ENCODE measurements around the gene GKN2.

The GKN2 gene

DNA sequence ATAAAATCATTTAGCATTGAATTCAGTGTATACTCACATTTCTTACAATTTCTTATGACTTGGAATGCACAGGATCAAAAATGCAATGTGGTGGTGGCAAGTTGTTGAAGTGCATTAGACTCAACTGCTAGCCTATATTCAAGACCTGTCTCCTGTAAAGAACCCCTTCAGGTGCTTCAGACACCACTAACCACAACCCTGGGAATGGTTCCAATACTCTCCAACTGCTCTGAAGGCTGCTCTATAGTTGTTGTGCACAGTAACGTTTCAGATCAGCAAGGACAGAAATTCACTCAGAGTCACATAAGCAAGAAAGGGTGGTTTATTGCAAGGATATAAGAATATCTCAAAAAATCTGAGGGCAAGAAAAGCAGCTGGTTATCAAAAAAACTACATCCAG is 28.3 kb upstream of the GKN2 start:
- H4K20me1 ChIP-seq, result no peaks in the 10 kb centered on the region
- H3K4me1 ChIP-seq, result no peaks in the 10 kb centered on the region
- no peak overlapping the region for H3K9ac ChIP-seq
- H3K9me3 ChIP-seq (replicated peaks in 1 of 11), result no peaks in the 10 kb centered on the region
- H3K4me3 ChIP-seq, result no peak overlapping the region
- no peak overlapping the region for H3K4me2 ChIP-seq
- H3K27me3 ChIP-seq, result no peaks in the 10 kb centered on the region
- no peaks in the 10 kb centered on the region for H3K36me3 ChIP-seq
- no peak for TF ChIP-seq Cebpa-rat (IDR thresholded peaks at IDR 0.05)
- no peak overlapping the region for H3K27ac ChIP-seq

DNA sequence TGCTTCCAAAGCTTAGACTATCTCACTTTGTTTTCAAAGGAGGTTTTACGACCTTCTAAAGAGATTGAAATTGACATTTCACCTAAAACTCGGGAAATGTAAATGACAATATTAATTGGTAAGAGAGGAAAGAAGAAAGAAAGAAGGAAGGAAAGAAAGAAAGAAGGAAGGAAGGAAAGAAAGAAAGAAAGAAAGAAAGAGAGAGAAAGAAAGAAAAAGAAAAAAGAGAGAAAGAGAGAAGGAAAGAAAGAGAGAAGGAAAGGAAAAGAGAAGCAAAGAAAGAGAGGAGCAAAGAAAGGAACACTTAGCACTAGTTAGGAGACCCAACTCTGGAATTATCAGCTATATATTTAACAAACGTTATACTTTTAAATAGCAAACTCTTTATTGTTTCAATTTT is 25.4 kb upstream of the GKN2 start:
- Histone ChIP-seq H3K4me3 (no peak overlapping the region), H3K4me2 (no peak overlapping the region), H4K20me1 (no peaks in the 10 kb centered on the region)

DNA sequence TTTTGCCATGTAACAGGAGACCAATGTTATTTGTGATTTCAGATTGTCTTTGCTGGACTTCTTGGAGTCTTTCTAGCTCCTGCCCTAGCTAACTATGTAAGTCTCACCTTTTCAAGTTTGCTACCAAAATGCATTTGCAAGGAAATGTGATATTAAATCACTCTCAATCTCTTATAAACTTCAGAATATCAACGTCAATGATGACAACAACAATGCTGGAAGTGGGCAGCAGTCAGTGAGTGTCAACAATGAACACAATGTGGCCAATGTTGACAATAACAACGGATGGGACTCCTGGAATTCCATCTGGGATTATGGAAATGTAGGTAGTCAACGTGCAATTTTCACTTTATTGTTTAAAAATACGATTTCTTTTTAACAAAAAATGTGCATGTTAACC is 24.8 kb upstream of the GKN2 start:
- no peaks in the 10 kb centered on the region for H3K36me3 ChIP-seq
- H3K9me3 ChIP-seq (replicated peaks in 1 of 11), result no peaks in the 10 kb centered on the region
- no peak overlapping the region for H3K27ac ChIP-seq
- H3K4me2 ChIP-seq, result no peak overlapping the region
- no peak overlapping the region for H3K4me3 ChIP-seq
- H4K20me1 ChIP-seq, result no peaks in the 10 kb centered on the region
- TF ChIP-seq Cebpa-rat (IDR thresholded peaks at IDR 0.05), result no peak
- no peak overlapping the region for H3K9ac ChIP-seq
- H3K27me3 ChIP-seq, result no peaks in the 10 kb centered on the region
- no peaks in the 10 kb centered on the region for H3K4me1 ChIP-seq

More for the DNA sequence above, 25.4 kb upstream of the GKN2 start:
- Histone ChIP-seq H3K27ac (no peak overlapping the region), H3K36me3 (no peaks in the 10 kb centered on the region), H3K27me3 (no peaks in the 10 kb centered on the region), H3K9ac (no peak overlapping the region), H3K9me3 (replicated peaks in 1 of 11) (no peaks in the 10 kb centered on the region), H3K4me1 (no peaks in the 10 kb centered on the region)
- no peak for TF ChIP-seq Cebpa-rat (IDR thresholded peaks at IDR 0.05)

DNA sequence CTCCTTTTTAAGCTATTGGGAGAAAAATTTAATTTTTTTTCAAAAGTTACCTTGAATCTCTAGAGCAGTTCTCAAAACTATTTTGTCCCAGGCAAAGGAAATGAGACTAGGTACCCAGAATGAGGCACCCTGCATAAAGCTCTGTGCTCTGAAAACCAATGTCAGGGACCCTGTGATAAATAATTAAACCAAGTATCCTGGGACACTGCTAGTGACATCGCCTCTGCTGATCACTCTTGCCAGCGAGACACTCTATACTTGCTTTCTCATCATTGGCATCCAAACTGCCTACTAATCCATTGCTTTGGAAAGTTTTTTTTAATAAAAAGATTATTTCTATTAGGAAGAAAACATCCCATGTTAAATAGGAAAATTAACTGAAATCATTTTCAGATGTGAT is 23.2 kb upstream of the GKN2 start:
- no peak for TF ChIP-seq Cebpa-rat (IDR thresholded peaks at IDR 0.05)
- Histone ChIP-seq H4K20me1 (no peaks in the 10 kb centered on the region), H3K4me2 (no peak overlapping the region), H3K4me3 (no peak overlapping the region), H3K27ac (no peak overlapping the region), H3K4me1 (no peaks in the 10 kb centered on the region), H3K9ac (no peak overlapping the region), H3K36me3 (no peaks in the 10 kb centered on the region), H3K9me3 (replicated peaks in 1 of 11) (no peaks in the 10 kb centered on the region), H3K27me3 (no peaks in the 10 kb centered on the region)

DNA sequence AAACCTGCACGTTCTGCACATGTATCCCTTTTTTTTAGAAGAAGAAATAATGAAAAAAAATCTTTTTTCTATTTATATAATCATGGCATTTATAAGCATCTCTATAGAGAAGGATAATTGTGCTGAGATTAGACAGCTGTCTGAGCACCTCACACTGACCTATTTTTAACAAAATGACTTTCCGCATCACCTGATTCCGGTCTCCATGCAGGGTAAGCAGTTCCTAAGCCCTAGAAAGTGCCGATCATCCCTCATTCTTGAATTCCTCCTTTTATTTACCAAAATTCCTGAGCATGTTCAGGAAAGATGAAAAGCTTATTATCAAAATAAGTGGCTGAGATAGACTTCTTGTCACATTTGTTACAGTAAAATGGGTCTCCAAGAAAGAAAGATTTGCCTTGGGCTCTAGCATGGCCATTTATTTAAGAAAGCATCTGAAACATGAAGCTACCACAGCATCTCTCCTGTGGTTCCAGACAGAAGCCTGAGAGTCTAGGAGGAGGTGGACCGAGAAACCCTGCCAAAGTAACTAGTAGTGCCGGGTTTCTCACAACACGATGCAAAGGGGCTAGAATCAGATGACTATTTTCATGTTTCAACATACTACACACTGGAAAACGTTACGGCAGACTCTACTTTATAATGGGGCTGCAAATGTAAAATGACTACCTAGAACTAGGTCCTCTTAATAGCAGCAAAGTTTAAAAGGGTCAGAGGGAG is 22.4 kb upstream of the GKN2 start:
- no peak overlapping the region for H3K4me3 ChIP-seq
- H3K27ac ChIP-seq, result no peak overlapping the region
- no peaks in the 10 kb centered on the region for H3K36me3 ChIP-seq
- no peaks in the 10 kb centered on the region for H3K4me1 ChIP-seq
- no peaks in the 10 kb centered on the region for H3K9me3 ChIP-seq (replicated peaks in 1 of 11)
- H3K4me2 ChIP-seq, result no peak overlapping the region
- no peaks in the 10 kb centered on the region for H3K27me3 ChIP-seq
- TF ChIP-seq Cebpa-rat (IDR thresholded peaks at IDR 0.05), result no peak
- H4K20me1 ChIP-seq, result no peaks in the 10 kb centered on the region
- no peak overlapping the region for H3K9ac ChIP-seq

DNA sequence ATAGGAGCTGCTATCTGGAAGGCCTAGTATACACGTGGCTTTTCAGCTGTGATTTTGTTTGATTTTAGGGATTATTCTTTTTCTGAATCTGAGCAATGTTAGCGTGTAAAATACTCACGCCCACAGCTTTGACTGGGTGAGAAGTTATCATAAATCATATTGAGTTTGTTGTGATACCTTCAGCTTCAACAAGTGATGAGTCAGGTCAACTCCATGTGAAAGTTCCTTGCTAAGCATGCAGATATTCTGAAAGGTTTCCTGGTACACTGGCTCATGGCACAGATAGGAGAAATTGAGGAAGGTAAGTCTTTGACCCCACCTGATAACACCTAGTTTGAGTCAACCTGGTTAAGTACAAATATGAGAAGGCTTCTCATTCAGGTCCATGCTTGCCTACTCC is 21.6 kb upstream of the GKN2 start, which contains the start of gene GKN1:
TSS of gene GKN1 (plus strand) at position 386 of the 400 bp plus-strand sequence. CDS start 42 bp downstream, outside the sequence.
- H3K4me3 ChIP-seq, result no peak within 1 kb of the TSS
- H3K36me3 ChIP-seq, result no peaks in the 10 kb centered on the region
- H3K9me3 ChIP-seq (replicated peaks in 1 of 11), result no peaks in the 10 kb centered on the region
- TF ChIP-seq Cebpa-rat (IDR thresholded peaks at IDR 0.05), result no peak
- H3K4me2 ChIP-seq, result no peak within 1 kb of the TSS
- no peak within 1 kb of the TSS for H3K9ac ChIP-seq
- H3K27me3 ChIP-seq, result no peaks in the 10 kb centered on the region
- no peaks in the 10 kb centered on the region for H3K4me1 ChIP-seq
- no peak within 1 kb of the TSS for H3K27ac ChIP-seq
- no peaks in the 10 kb centered on the region for H4K20me1 ChIP-seq

DNA sequence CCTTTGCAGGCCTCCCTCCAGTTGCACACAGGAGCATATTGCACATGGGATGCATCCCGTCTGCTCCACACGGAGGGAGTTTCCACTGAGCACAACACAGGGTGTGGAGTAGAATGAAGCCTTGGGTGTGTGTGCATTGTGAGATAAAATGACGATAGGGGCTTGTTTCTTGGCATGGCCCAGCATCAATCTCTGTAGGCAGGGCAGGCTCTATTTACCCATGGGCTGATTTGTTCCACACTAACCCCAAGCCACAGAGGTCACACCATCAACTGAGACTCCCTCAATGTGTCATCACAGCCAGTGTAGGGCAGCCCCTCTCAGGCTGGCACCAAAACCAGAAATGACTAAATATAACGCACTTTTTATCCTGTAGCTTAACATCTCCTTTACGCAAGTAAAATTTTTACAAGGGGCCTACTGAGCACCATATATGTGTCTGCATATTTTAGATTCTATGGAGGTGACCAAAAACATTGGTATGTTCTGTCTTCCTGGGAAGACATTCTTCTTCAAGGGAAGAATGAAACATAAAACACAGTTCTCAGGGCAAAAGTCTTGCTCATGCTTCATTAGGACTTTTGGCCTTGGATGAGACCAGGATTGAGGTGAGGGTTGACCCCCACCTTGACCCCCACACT is 19.0 kb upstream of the GKN2 start:
- no peak overlapping the region for H3K9ac ChIP-seq
- H3K4me3 ChIP-seq, result no peak overlapping the region
- no peak for TF ChIP-seq Cebpa-rat (IDR thresholded peaks at IDR 0.05)
- H3K27ac ChIP-seq, result no peak overlapping the region
- peaks cover 0 to 9% (median 0%) of the 10 kb centered on the region in 10 experiments; a peak in 4 of 20 replicates for H3K4me1 ChIP-seq
- H3K9me3 ChIP-seq (replicated peaks in 1 of 11), result no peaks in the 10 kb centered on the region
- no peaks in the 10 kb centered on the region for H3K36me3 ChIP-seq
- no peaks in the 10 kb centered on the region for H3K27me3 ChIP-seq
- no peak overlapping the region for H3K4me2 ChIP-seq
- H4K20me1 ChIP-seq, result no peaks in the 10 kb centered on the region

DNA sequence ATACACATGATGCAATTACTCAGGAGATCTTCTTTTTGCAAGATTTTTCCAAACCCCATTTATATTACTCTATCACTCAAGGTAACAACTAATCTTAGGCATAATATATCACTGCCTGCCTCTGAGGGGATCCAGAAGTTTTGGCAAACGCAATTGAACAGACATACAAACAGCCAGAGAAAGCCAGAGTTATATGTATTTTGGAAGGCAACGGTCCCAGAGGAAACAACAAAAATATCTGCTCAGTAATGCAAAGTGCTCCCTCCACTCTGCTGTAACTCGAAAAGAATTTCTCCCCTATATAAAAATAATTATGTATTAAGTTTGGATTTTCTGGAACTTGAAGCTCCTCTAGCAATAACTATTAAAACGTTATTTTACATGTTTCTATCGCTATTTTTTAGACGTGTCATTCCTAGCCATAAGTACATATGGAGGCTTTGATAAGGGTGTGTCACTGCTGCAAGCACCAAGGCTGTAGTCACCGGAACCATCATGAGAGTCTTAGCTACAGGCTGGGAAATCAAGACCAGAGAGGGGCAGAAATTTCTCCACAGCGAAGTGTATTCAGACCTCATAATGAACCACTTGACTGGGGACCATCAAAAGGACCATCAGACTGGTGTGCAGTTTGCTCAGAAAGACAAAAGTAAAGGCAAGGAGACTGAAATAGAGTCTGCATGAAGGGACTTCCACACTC is 18.0 kb upstream of the GKN2 start:
- H3K27ac ChIP-seq, result no peak overlapping the region
- H4K20me1 ChIP-seq, result no peaks in the 10 kb centered on the region
- H3K4me3 ChIP-seq, result no peak overlapping the region
- TF ChIP-seq Cebpa-rat (IDR thresholded peaks at IDR 0.05), result no peak
- H3K27me3 ChIP-seq, result no peaks in the 10 kb centered on the region
- H3K4me1 ChIP-seq, result peaks cover 0 to 9% (median 0%) of the 10 kb centered on the region in 10 experiments; a peak in 4 of 20 replicates
- no peaks in the 10 kb centered on the region for H3K9me3 ChIP-seq (replicated peaks in 1 of 11)
- H3K36me3 ChIP-seq, result no peaks in the 10 kb centered on the region
- no peak overlapping the region for H3K4me2 ChIP-seq
- no peak overlapping the region for H3K9ac ChIP-seq

DNA sequence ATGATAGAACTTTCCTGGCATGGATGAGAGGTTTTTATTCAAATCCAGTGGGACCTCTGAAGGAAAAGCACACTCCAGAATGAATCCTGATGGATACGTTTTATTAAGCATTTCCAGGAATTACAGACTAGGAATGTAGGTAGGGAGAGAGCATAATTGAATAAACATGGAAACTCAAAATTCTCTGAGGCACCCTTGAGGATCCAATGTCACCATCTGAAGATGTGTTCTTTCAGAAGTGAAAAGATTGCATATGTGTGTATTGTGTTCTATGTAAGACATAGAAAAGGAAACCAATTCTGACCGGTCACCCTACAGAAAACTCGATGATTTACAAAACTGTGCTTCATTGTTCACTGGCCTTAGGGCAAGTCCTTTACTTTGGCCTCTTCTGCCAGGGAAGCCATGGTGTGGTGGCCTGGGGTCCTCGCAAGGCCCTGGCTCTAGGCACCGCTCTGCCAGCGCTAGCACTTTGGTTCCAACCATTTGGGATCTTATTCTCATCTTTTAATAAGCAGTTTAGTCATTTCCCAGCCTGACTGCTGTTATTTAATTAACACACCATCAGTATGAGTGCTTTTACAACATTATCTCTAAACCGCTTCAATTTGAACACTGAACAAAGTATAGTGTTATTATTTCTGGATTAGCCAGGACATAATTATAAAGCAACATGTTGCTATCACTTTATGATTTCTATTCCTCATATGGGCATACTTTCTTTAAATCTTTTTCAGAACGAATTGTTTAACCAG is 17.2 kb upstream of the GKN2 start:
- no peak overlapping the region for H3K27ac ChIP-seq
- no peaks in the 10 kb centered on the region for H3K9me3 ChIP-seq (replicated peaks in 1 of 11)
- no peak overlapping the region for H3K4me3 ChIP-seq
- H3K9ac ChIP-seq, result no peak overlapping the region
- TF ChIP-seq Cebpa-rat (IDR thresholded peaks at IDR 0.05), result no peak
- H3K27me3 ChIP-seq, result no peaks in the 10 kb centered on the region
- H3K36me3 ChIP-seq, result no peaks in the 10 kb centered on the region
- H3K4me2 ChIP-seq, result no peak overlapping the region
- H4K20me1 ChIP-seq, result no peaks in the 10 kb centered on the region
- peaks cover 0 to 9% (median 0%) of the 10 kb centered on the region in 10 experiments; a peak in 4 of 20 replicates for H3K4me1 ChIP-seq
